Spleen (tissue), 7 donors: ENCODE measurements around the gene IL7R.

Source experiments
- CTCF ChIP-seq, 11 experiments: fragments of 200-600 bp in 7 of 11; fragments of 450-650 bp in 4 of 11; sonication (generic) in 4 of 11; IDR thresholded peaks in 8 of 11; conservative IDR thresholded peaks in 3 of 11; 1 replicate in 7 of 11; 2 replicates in 4 of 11; pipeline versions ENCODE4 v1.4.0 to v1.8.0; 2016 to 2021; ENCODE audit warnings: antibody characterized with exemption in 11 of 11, inconsistent platforms in 4 of 11, mild to moderate bottlenecking in 1 of 11
- POLR2A ChIP-seq, 3 donors: fragments of 450-650 bp; IDR thresholded peaks; one replicate each; pipeline ENCODE4 v1.5.1; 2017; ENCODE audit warnings: antibody characterized with exemption in 3 of 3, mild to moderate bottlenecking in 1 of 3
- POLR2AphosphoS5 ChIP-seq, 3 donors: sonication (generic); formaldehyde crosslinking; IDR thresholded peaks; one replicate each; pipeline ENCODE4 v1.5.1; 2017; ENCODE audit warnings: antibody characterized with exemption in 3 of 3
- donor health status: DM: no; HTN: no; CAD: no; lungs with moderate emphysema.
- donor health status: DM: no; HTN: no; CAD: no.
- donor health status: DM: no; HTN: no; CAD: no.

GRCh38 chr5:35900972-35901695, 44.4 kb downstream of the IL7R start:
- TF ChIP-seq POLR2A (IDR thresholded peaks at IDR 0.05) (no peak), POLR2AphosphoS5 (IDR thresholded peaks at IDR 0.05) (no peak), CTCF (IDR thresholded peaks at IDR 0.05 in 8 of 11, conservative IDR thresholded peaks at IDR 0.05 in 3 of 11) (no peak)
